HepG2 (cell line): ENCODE data around the gene TTC22. TPM values are rescaled to one million over a fixed set of nuclear protein-coding genes. Genes with fewer than 3 reads are reported as not detected.

Experiments used
- ATAC-seq: fragments of 200-7000 bp; cut with Tn5 transposase; 3 replicates; pipeline ENCODE4 v1.9.1; 2020; ENCODE audit warnings: mild to moderate bottlenecking, moderate library complexity
- BruUV-seq: library from RNA; stranded (reverse); fragments of 400-500 nt; replicated peaks from 2 replicates; lab custom pipeline; 2021; lab: Mats Ljungman, UMichigan
- CTCF ChIA-PET: fragments of 300-600 bp; formaldehyde crosslinking; extraction: SDS; loops from one replicate; lab custom pipeline; 2021; ENCODE audit warnings: low total read pairs, inconsistent platforms, low intra/inter-chr PET ratio; lab: Yijun Ruan, JAX
- POLR2A ChIA-PET: fragments of 350-600 bp; sonication (Branson Sonifier 250); formaldehyde crosslinking; loops from one replicate; lab custom pipeline; 2020; ENCODE audit warnings: antibody characterized with exemption, inconsistent platforms; lab: Yijun Ruan, JAX
- DNase-seq: peaks from one replicate; pipeline ENCODE4 v3.0.0-alpha.2; 2015; ENCODE audit warnings: low spot score
- FAIRE-seq: peaks from 3 replicates; lab custom pipeline; 2011; peaks lifted over from hg19 to GRCh38; lab: Jason Lieb, UNC
- H2AFZ ChIP-seq: one replicate; pipeline ENCODE4 v1.6.1; 2011; ENCODE audit warnings: low read length, inconsistent platforms
- H3K27ac ChIP-seq: fragments of 300-600 bp; 3 replicates; pipeline ENCODE4 v1.8.0; 2011; ENCODE audit warnings: mixed run types, mild to moderate bottlenecking, mixed read lengths, low read length, inconsistent platforms; ENCODE audit not compliant: insufficient read depth; ENCODE audit errors: extremely low read length
- H3K27me3 ChIP-seq, 2 experiments: fragments of 200-600 bp in 1 of 2; 2 replicates in 1 of 2; 3 replicates in 1 of 2; pipeline versions ENCODE4 v1.6.0 to v1.8.0; 2011; ENCODE audit warnings: low read length in 2 of 2, mild to moderate bottlenecking in 2 of 2, moderate library complexity in 2 of 2, inconsistent platforms in 1 of 2; ENCODE audit not compliant: insufficient read depth in 2 of 2, control insufficient read depth in 1 of 2
- H3K36me3 ChIP-seq, 2 experiments: fragments of 200-600 bp in 1 of 2; replicated peaks in 1 of 2; 2 replicates in 1 of 2; 3 replicates in 1 of 2; pipeline versions ENCODE4 v1.5.1 to v1.8.0; 2011; ENCODE audit warnings: low read length in 2 of 2, inconsistent platforms in 1 of 2; ENCODE audit not compliant: insufficient read depth in 2 of 2, control insufficient read depth in 1 of 2
- H3K4me1 ChIP-seq: 2 replicates; pipeline ENCODE4 v1.5.1; 2012; ENCODE audit warnings: low read length, inconsistent platforms; ENCODE audit not compliant: insufficient read depth
- H3K4me2 ChIP-seq: 2 replicates; pipeline ENCODE4 v1.6.0; 2011; ENCODE audit warnings: low read depth, low read length, inconsistent platforms
- H3K4me3 ChIP-seq, 3 experiments: fragments of 200-600 bp in 1 of 3; sonication (generic), shearing (Covaris generic) in 1 of 3; replicated peaks in 1 of 3; 2 replicates each; pipeline ENCODE4 v1.5.1; 2011 to 2016; ENCODE audit warnings: low read length in 3 of 3, inconsistent platforms in 2 of 3, low read depth in 2 of 3, mild to moderate bottlenecking in 2 of 3, control low read depth in 1 of 3, mixed read lengths in 1 of 3; ENCODE audit not compliant: insufficient read depth in 1 of 3
- H3K79me2 ChIP-seq: one replicate; pipeline ENCODE4 v1.6.1; 2011; ENCODE audit warnings: low read length, inconsistent platforms; ENCODE audit not compliant: insufficient read depth
- H3K9ac ChIP-seq: 2 replicates; pipeline ENCODE4 v1.6.0; 2011; ENCODE audit warnings: mild to moderate bottlenecking, low read depth, low read length, inconsistent platforms; ENCODE audit not compliant: insufficient read depth
- H3K9me3 ChIP-seq: 2 replicates; pipeline ENCODE4 v1.5.1; 2012; ENCODE audit warnings: mild to moderate bottlenecking, low read length
- H4K20me1 ChIP-seq: 2 replicates; pipeline ENCODE4 v1.6.0; 2011; ENCODE audit warnings: inconsistent platforms, mild to moderate bottlenecking, low read length, moderate library complexity; ENCODE audit not compliant: insufficient read depth
- HNF1B ChIP-seq: sonication (generic); formaldehyde crosslinking; IDR thresholded peaks from 2 replicates; pipeline ENCODE4 v1.5.1; 2020; ENCODE audit warnings: mild to moderate bottlenecking, moderate library complexity, missing genetic modification reagents
- ZBTB40 ChIP-seq, 2 experiments: fragments of 450-650 bp in 1 of 2; sonication (generic) in 1 of 2; formaldehyde crosslinking in 1 of 2; IDR thresholded peaks; 2 replicates each; pipeline versions ENCODE4 v1.6.1 to v1.8.0; 2016 to 2022; ENCODE audit warnings: antibody characterized with exemption in 1 of 2, mild to moderate bottlenecking in 1 of 2, missing genetic modification reagents in 1 of 2
- ZNF383 ChIP-seq: sonication (generic); formaldehyde crosslinking; IDR thresholded peaks from 2 replicates; pipeline ENCODE4 v1.4.0; 2020; ENCODE audit warnings: missing genetic modification reagents, mild to moderate bottlenecking, borderline replicate concordance
- WGBS: methylation state at CpG from one replicate; pipeline ENCODE4 v1.1.6; 2017; ENCODE audit warnings: low lambda C conversion rate; 5-methylcytosine and 5-hydroxymethylcytosine counted together
- in situ Hi-C: cut with HindIII; loops from 2 replicates; pipeline ENCODE4 v1.10.0; 2017; ENCODE audit warnings: low pct_unique_long_range_greater_than_20kb; ENCODE audit not compliant: extremely low pct_ligation_motif_present
- intact Hi-C: fragments of 100-400 bp; cut with micrococcal nuclease; formaldehyde crosslinking; loops from one replicate; pipeline ENCODE4 v1.10.0; 2022; ENCODE audit not compliant: unreplicated experiment
- polyA plus RNA-seq, 8 experiments: library from polyadenylated mRNA; depleted of rRNA in 3 of 8; stranded (reverse) in 7 of 8; unstranded in 1 of 8; fragments of >200 nt; fragmentation: Illumina TruSeq in 4 of 8; extraction: Trizol in 4 of 8; gene quantifications; 2 replicates each; pipeline versions ENCODE4 v1.2.1 to v1.2.3, GENCODE V29; 2011 to 2016; ENCODE audit warnings: low read depth in 4 of 8, missing spikeins in 1 of 8, mixed read lengths in 1 of 8; ENCODE audit not compliant: insufficient read depth in 1 of 8
- total RNA-seq, 5 experiments: library from RNA; depleted of rRNA; stranded (reverse); fragments of >200 nt; fragmentation: Illumina TruSeq; extraction: Trizol; gene quantifications; 2 replicates each; pipeline ENCODE4 v1.2.3, GENCODE V29; 2016; ENCODE audit warnings: low read depth in 1 of 5

The TTC22 gene
- total and polyA plus RNA-seq, 2 of the 13 experiments (the other 11 are each of a cell fraction or from before 2014, with no cell fraction given): not detected

- no peaks in the 10 kb centered on the region for H4K20me1 ChIP-seq
- H3K27ac ChIP-seq: no peak overlapping the region
- in situ Hi-C loops: loop anchor here (10.0 kb wide), 1 partner anchor 180 kb away; the partner anchor contains the start of gene BSND
- H3K36me3 ChIP-seq: no peaks in the 10 kb centered on the region
- peaks cover 6 to 51% of the 10 kb centered on the region in 2 experiments; a peak in 4 of 5 replicates for H3K27me3 ChIP-seq
- no peak for DNase-seq
- FAIRE-seq: no peak
- H2AFZ ChIP-seq: no peak overlapping the region
- peaks cover 23% of the 10 kb centered on the region for H3K4me1 ChIP-seq
- intact Hi-C loops: no loop called here
- no peak overlapping the region for H3K4me2 ChIP-seq
- H3K4me3 ChIP-seq: no peak overlapping the region
- BruUV-seq: no TSS peak
- 57% methylated on average over 7 of the region's 7 CpGs for WGBS
- H3K9ac ChIP-seq: no peak overlapping the region
- no peaks in the 10 kb centered on the region for H3K79me2 ChIP-seq
- CTCF ChIA-PET: no interaction called here
- ATAC-seq: no peak
- POLR2A ChIA-PET: interaction anchor here (0.6 kb wide), 1 partner anchor 679 kb away, joined by 3 read pairs; no protein-coding TSS in a partner anchor
- H3K9me3 ChIP-seq: no peaks in the 10 kb centered on the region
- TF ChIP-seq HNF1B (CRISPR knock-in tag): no peak
- TF ChIP-seq ZBTB40 (IDR thresholded peaks at IDR 0.05): no peak
- no peak for TF ChIP-seq ZBTB40 (CRISPR knock-in tag; IDR thresholded peaks at IDR 0.05)
- TF ChIP-seq ZNF383 (CRISPR knock-in tag): no peak
- TF ChIP-seq, all 625 proteins: peak for 0
These were observed 14.2 kb upstream of the TTC22 start for GRCh38 chr1:54815086-54815876.
